Gastrocnemius medialis (tissue), 4 donors: ENCODE results near the gene KDM4B.
"Not testable (repeated sequence)": the region's sequence is repeated elsewhere in the genome, so short reads cannot be mapped to it uniquely, and the experiment has no call there.

ENCODE experiments used
- POLR2A ChIP-seq, 2 donors: fragments of 450-650 bp; IDR thresholded peaks; one replicate each; pipeline ENCODE4 v1.6.1; 2017; ENCODE audit warnings: antibody characterized with exemption in 2 of 2, mild to moderate bottlenecking in 2 of 2, moderate library complexity in 2 of 2
- TF ChIP-seq, protein P1 (sequence below), 5 experiments: fragments of 450-650 bp in 3 of 5; fragments of 200-600 bp in 2 of 5; sonication (generic) in 2 of 5; IDR thresholded peaks in 4 of 5; conservative IDR thresholded peaks in 1 of 5; 1 replicate in 4 of 5; 2 replicates in 1 of 5; pipeline ENCODE4 v1.5.1; 2016 to 2019; ENCODE audit warnings: antibody characterized with exemption in 5 of 5, mild to moderate bottlenecking in 3 of 5, moderate library complexity in 3 of 5

DNA sequence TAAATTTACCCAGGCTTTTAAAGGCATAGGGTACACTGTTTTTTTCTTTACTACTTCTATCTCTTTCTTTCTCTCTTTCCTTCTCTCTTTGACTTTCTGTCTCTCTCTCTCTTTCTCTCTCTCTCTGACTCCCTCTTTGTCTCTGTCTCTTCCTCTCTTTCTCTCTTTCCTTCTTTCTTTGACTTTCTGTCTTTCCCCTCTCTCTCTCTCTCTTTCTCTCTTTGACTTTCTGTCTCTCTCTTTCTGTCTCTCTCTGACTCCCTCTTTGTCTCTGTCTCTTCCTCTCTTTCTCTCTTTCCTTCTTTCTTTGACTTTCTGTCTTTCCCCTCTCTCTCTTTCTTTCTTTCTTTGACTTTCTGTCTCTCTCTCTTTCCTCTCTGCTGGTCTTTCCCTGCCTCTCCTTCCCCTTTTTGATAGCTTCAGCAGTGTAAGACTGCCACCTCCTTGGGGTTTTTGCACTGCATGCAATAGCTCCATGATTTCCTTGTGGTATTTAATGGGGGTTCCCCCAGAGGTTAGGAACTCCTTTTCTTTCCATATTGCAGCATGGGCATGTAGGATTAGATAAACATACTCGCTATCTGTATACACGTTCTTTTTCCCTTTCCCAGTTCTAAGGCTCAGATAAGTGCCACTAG, 191.4 kb downstream of the KDM4B start:
- TF ChIP-seq, protein P1, sequence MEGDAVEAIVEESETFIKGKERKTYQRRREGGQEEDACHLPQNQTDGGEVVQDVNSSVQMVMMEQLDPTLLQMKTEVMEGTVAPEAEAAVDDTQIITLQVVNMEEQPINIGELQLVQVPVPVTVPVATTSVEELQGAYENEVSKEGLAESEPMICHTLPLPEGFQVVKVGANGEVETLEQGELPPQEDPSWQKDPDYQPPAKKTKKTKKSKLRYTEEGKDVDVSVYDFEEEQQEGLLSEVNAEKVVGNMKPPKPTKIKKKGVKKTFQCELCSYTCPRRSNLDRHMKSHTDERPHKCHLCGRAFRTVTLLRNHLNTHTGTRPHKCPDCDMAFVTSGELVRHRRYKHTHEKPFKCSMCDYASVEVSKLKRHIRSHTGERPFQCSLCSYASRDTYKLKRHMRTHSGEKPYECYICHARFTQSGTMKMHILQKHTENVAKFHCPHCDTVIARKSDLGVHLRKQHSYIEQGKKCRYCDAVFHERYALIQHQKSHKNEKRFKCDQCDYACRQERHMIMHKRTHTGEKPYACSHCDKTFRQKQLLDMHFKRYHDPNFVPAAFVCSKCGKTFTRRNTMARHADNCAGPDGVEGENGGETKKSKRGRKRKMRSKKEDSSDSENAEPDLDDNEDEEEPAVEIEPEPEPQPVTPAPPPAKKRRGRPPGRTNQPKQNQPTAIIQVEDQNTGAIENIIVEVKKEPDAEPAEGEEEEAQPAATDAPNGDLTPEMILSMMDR (IDR thresholded peaks at IDR 0.05 in 4 of 5, conservative IDR thresholded peaks at IDR 0.05 in 1 of 5), result not testable (repeated sequence)
- TF ChIP-seq POLR2A (IDR thresholded peaks at IDR 0.05), result not testable (repeated sequence)
